OCI-LY1 (cell line): ENCODE results near the gene PRKCB.

Experiments used
- H2AFZ ChIP-seq: fragments of 200-600 bp; sonication (generic), shearing (Covaris generic); 2 replicates; pipeline ENCODE4 v1.6.0; 2014; ENCODE audit warnings: antibody characterized with exemption, mild to moderate bottlenecking, low read length
- H3F3A ChIP-seq: fragments of 200-600 bp; sonication (generic), shearing (Covaris generic); 2 replicates; pipeline ENCODE4 v1.6.0; 2014; ENCODE audit warnings: mild to moderate bottlenecking, antibody characterized with exemption, low read length, moderate library complexity; ENCODE audit not compliant: insufficient read depth
- H3K27ac ChIP-seq: fragments of 200-600 bp; sonication (generic); 2 replicates; pipeline ENCODE4 v1.5.1; 2014; ENCODE audit warnings: low read length, mixed run types, mild to moderate bottlenecking, low read depth; ENCODE audit not compliant: poor library complexity, severe bottlenecking
- H3K27me3 ChIP-seq: fragments of 200-600 bp; sonication (generic); 2 replicates; pipeline ENCODE4 v1.6.0; 2014; ENCODE audit warnings: antibody characterized with exemption, mild to moderate bottlenecking, low read length, moderate library complexity; ENCODE audit not compliant: insufficient read depth
- H3K36me3 ChIP-seq: fragments of 200-600 bp; sonication (generic); 2 replicates; pipeline ENCODE4 v1.6.1; 2014; ENCODE audit warnings: mild to moderate bottlenecking, antibody characterized with exemption, low read length, moderate library complexity, mixed read lengths; ENCODE audit not compliant: insufficient read depth
- H3K4me1 ChIP-seq: fragments of 200-600 bp; sonication (generic); 2 replicates; pipeline ENCODE4 v1.5.1; 2014; ENCODE audit warnings: mild to moderate bottlenecking, low read length, moderate library complexity; ENCODE audit not compliant: insufficient read depth, severe bottlenecking
- H3K4me2 ChIP-seq: fragments of 200-600 bp; sonication (generic), shearing (Covaris generic); 2 replicates; pipeline ENCODE4 v1.6.1; 2014; ENCODE audit warnings: low read length
- H3K4me3 ChIP-seq: fragments of 200-600 bp; sonication (generic); 2 replicates; pipeline ENCODE4 v1.5.1; 2014; ENCODE audit warnings: low read length, low read depth, mild to moderate bottlenecking, mixed read lengths; ENCODE audit not compliant: poor library complexity, severe bottlenecking
- H3K79me2 ChIP-seq: fragments of 200-600 bp; shearing (Covaris generic); 2 replicates; pipeline ENCODE4 v1.6.1; 2016; ENCODE audit warnings: mixed run types, low read length, mixed read lengths; ENCODE audit not compliant: insufficient read depth
- H3K9ac ChIP-seq: fragments of 200-600 bp; sonication (generic), shearing (Covaris generic); 2 replicates; pipeline ENCODE4 v1.6.1; 2014; ENCODE audit warnings: mild to moderate bottlenecking, low read length, mixed read lengths
- H3K9me2 ChIP-seq: fragments of 200-600 bp; sonication (generic), shearing (Covaris generic); 2 replicates; pipeline ENCODE4 v1.6.1; 2014; ENCODE audit warnings: low read depth, mild to moderate bottlenecking, low read length, mixed read lengths
- H3K9me3 ChIP-seq: fragments of 200-600 bp; shearing (Covaris generic); 2 replicates; pipeline ENCODE4 v1.6.1; 2014; ENCODE audit warnings: low read length, mixed read lengths
- H4K20me1 ChIP-seq: fragments of 200-600 bp; sonication (generic), shearing (Covaris generic); 2 replicates; pipeline ENCODE4 v1.6.0; 2016; ENCODE audit warnings: mild to moderate bottlenecking, low read length; ENCODE audit not compliant: insufficient read depth
- CTCF ChIP-seq: fragments of 200-600 bp; sonication (generic), shearing (Covaris generic); IDR thresholded peaks from 2 replicates; pipeline ENCODE4 v1.5.1; 2017; ENCODE audit warnings: mild to moderate bottlenecking, antibody characterized with exemption, low read length, moderate library complexity, mixed read lengths
- EZH2 ChIP-seq: fragments of 200-600 bp; sonication (generic), shearing (Covaris generic); IDR thresholded peaks from 2 replicates; pipeline ENCODE4 v1.8.0; 2017; ENCODE audit warnings: borderline replicate concordance, mixed run types, mild to moderate bottlenecking, antibody characterized with exemption, low read length, moderate library complexity, mixed read lengths

Gene PRKCB

GRCh38 chr16:24146518-24146917, 310.7 kb downstream of the PRKCB start:
- H3K9me3 ChIP-seq = no peaks in the 10 kb centered on the region
- no peak overlapping the region for H3K27ac ChIP-seq

GRCh38 chr16:24149102-24149501, 313.3 kb downstream of the PRKCB start:
- H3K9me3 ChIP-seq = no peaks in the 10 kb centered on the region
- no peak overlapping the region for H3K27ac ChIP-seq
- no peaks in the 10 kb centered on the region for H4K20me1 ChIP-seq
- no peaks in the 10 kb centered on the region for H3K36me3 ChIP-seq
- H3K4me2 ChIP-seq = no peak overlapping the region
- no peaks in the 10 kb centered on the region for H3F3A ChIP-seq
- H2AFZ ChIP-seq = no peak overlapping the region
- no peak overlapping the region for H3K9ac ChIP-seq
- H3K9me2 ChIP-seq = no peaks in the 10 kb centered on the region
- no peak overlapping the region for H3K4me3 ChIP-seq
- H3K27me3 ChIP-seq = no peaks in the 10 kb centered on the region
- TF ChIP-seq EZH2 (no peak), CTCF (no peak)
- H3K79me2 ChIP-seq = no peaks in the 10 kb centered on the region
- no peaks in the 10 kb centered on the region for H3K4me1 ChIP-seq

More at GRCh38 chr16:24146518-24146917, 310.7 kb downstream of the PRKCB start:
- no peak overlapping the region for H2AFZ ChIP-seq
- no peaks in the 10 kb centered on the region for H3F3A ChIP-seq
- H3K4me2 ChIP-seq = no peak overlapping the region
- TF ChIP-seq EZH2 = no peak
- no peak for TF ChIP-seq CTCF
- H3K9ac ChIP-seq = no peak overlapping the region
- H4K20me1 ChIP-seq = no peaks in the 10 kb centered on the region
- H3K9me2 ChIP-seq = no peaks in the 10 kb centered on the region
- no peak overlapping the region for H3K4me3 ChIP-seq
- no peaks in the 10 kb centered on the region for H3K4me1 ChIP-seq
- H3K27me3 ChIP-seq = 0 out of 2 replicates have a peak, but pooled peaks cover 5% of the 10 kb centered on the region
- no peaks in the 10 kb centered on the region for H3K36me3 ChIP-seq
- H3K79me2 ChIP-seq = no peaks in the 10 kb centered on the region

- Histone ChIP-seq H3K4me3 (no peak overlapping the region), H3K79me2 (no peaks in the 10 kb centered on the region), H3K9me3 (no peaks in the 10 kb centered on the region), H3K4me2 (no peak overlapping the region), H2AFZ (no peak overlapping the region), H3K27ac (no peak overlapping the region), H3K9me2 (no peaks in the 10 kb centered on the region), H3F3A (no peaks in the 10 kb centered on the region), H3K36me3 (no peaks in the 10 kb centered on the region), H3K4me1 (no peaks in the 10 kb centered on the region), H3K9ac (no peak overlapping the region), H3K27me3 (no peaks in the 10 kb centered on the region), H4K20me1 (no peaks in the 10 kb centered on the region)
- TF ChIP-seq CTCF = no peak
- TF ChIP-seq EZH2 = no peak
These were observed 314.5 kb downstream of the PRKCB start for GRCh38 chr16:24150282-24150681.
